HEK293 (cell line): ENCODE measurements around the gene GPR162.

ENCODE experiments used
- CTCF ChIA-PET: fragments of 350-600 bp; formaldehyde crosslinking; extraction: SDS; loops from one replicate; lab custom pipeline; 2021; ENCODE audit warnings: antibody characterized with exemption; lab: Yijun Ruan, JAX
- POLR2A ChIA-PET: fragments of 300-600 bp; formaldehyde crosslinking; extraction: SDS; loops from one replicate; lab custom pipeline; 2020; ENCODE audit warnings: antibody characterized with exemption, inconsistent platforms; lab: Yijun Ruan, JAX
- H3K27ac ChIP-seq: fragments of 200-500 bp; sonication (Bioruptor generic); 2 replicates; pipeline ENCODE4 v1.5.1; 2014; ENCODE audit warnings: low read depth, low read length, control low read depth, inconsistent platforms; ENCODE audit errors: extremely low read depth
- H3K36me3 ChIP-seq, 2 experiments: fragments of 200-500 bp in 1 of 2; sonication (Bioruptor generic) in 1 of 2; 1 replicate in 1 of 2; 2 replicates in 1 of 2; pipeline ENCODE4 v1.5.1; 2014 to 2017; ENCODE audit warnings: inconsistent platforms in 2 of 2, low read length in 2 of 2; ENCODE audit not compliant: control insufficient read depth in 2 of 2, insufficient read depth in 1 of 2
- H3K4me1 ChIP-seq: fragments of 200-500 bp; sonication (Bioruptor generic); 2 replicates; pipeline ENCODE4 v1.5.1; 2014; ENCODE audit warnings: mild to moderate bottlenecking, low read length, inconsistent platforms; ENCODE audit not compliant: control insufficient read depth, insufficient read depth
- H3K4me3 ChIP-seq: 2 replicates; pipeline ENCODE4 v1.5.1; 2011; ENCODE audit warnings: low read depth, mild to moderate bottlenecking, control low read depth, low read length, moderate library complexity
- H3K9me3 ChIP-seq: fragments of 200-500 bp; sonication (Bioruptor generic); 2 replicates; pipeline ENCODE4 v1.5.1; 2014; ENCODE audit warnings: low read depth, low read length, inconsistent platforms; ENCODE audit not compliant: control insufficient read depth, insufficient read depth
- GLIS2 ChIP-seq: fragments of 450-650 bp; formaldehyde crosslinking; IDR thresholded peaks from 2 replicates; pipeline ENCODE4 v1.5.1; 2016; ENCODE audit warnings: missing biosample characterization, missing genetic modification characterization
- HOXA7 ChIP-seq: sonication (generic); formaldehyde crosslinking; IDR thresholded peaks from 2 replicates; pipeline ENCODE4 v1.8.1; 2022; ENCODE audit warnings: missing genetic modification reagents, borderline replicate concordance
- SETDB1 ChIP-seq: IDR thresholded peaks from one replicate; pipeline ENCODE4 v1.6.1; 2017; ENCODE audit warnings: mild to moderate bottlenecking, low read length, moderate library complexity, mixed read lengths; ENCODE audit not compliant: insufficient read length
- SP2 ChIP-seq: fragments of 450-650 bp; formaldehyde crosslinking; IDR thresholded peaks from 2 replicates; pipeline ENCODE4 v1.5.1; 2016; ENCODE audit warnings: missing biosample characterization, missing genetic modification characterization
- TRIM28 ChIP-seq: IDR thresholded peaks from 2 replicates; pipeline ENCODE4 v1.6.1; 2011; ENCODE audit warnings: low read length, control low read depth, borderline replicate concordance
- WT1 ChIP-seq: fragments of 450-650 bp; formaldehyde crosslinking; IDR thresholded peaks from 2 replicates; pipeline ENCODE4 v1.5.1; 2016; ENCODE audit warnings: missing biosample characterization, missing genetic modification characterization
- ZFP41 ChIP-seq: fragments of 450-650 bp; formaldehyde crosslinking; IDR thresholded peaks from 2 replicates; pipeline ENCODE4 v1.5.1; 2016; ENCODE audit warnings: missing biosample characterization, missing genetic modification characterization, borderline replicate concordance
- ZNF133 ChIP-seq: fragments of 450-650 bp; formaldehyde crosslinking; IDR thresholded peaks from 2 replicates; pipeline ENCODE4 v1.5.1; 2016; ENCODE audit warnings: missing biosample characterization, missing genetic modification characterization
- ZNF157 ChIP-seq: fragments of 450-650 bp; formaldehyde crosslinking; IDR thresholded peaks from 2 replicates; pipeline ENCODE4 v1.5.1; 2016; ENCODE audit warnings: missing biosample characterization, missing genetic modification characterization
- ZNF16 ChIP-seq: fragments of 450-650 bp; formaldehyde crosslinking; IDR thresholded peaks from 2 replicates; pipeline ENCODE4 v1.5.1; 2016; ENCODE audit warnings: low read depth, missing biosample characterization, missing genetic modification characterization
- ZNF202 ChIP-seq: fragments of 450-650 bp; formaldehyde crosslinking; IDR thresholded peaks from 2 replicates; pipeline ENCODE4 v1.5.1; 2016; ENCODE audit warnings: missing biosample characterization, missing genetic modification characterization, borderline replicate concordance
- ZNF214 ChIP-seq: fragments of 450-650 bp; formaldehyde crosslinking; IDR thresholded peaks from 2 replicates; pipeline ENCODE4 v1.5.1; 2017; ENCODE audit warnings: missing biosample characterization, mild to moderate bottlenecking, missing genetic modification characterization, borderline replicate concordance
- ZNF350 ChIP-seq: fragments of 450-650 bp; formaldehyde crosslinking; IDR thresholded peaks from 2 replicates; pipeline ENCODE4 v1.5.0; 2017; ENCODE audit warnings: missing biosample characterization, mild to moderate bottlenecking, missing genetic modification characterization
- ZNF362 ChIP-seq: fragments of 450-650 bp; formaldehyde crosslinking; IDR thresholded peaks from 2 replicates; pipeline ENCODE4 v1.5.1; 2016; ENCODE audit warnings: missing biosample characterization, missing genetic modification characterization
- ZNF48 ChIP-seq: fragments of 450-650 bp; formaldehyde crosslinking; IDR thresholded peaks from 2 replicates; pipeline ENCODE4 v1.5.1; 2016; ENCODE audit warnings: missing biosample characterization, missing genetic modification characterization
- ZNF677 ChIP-seq: fragments of 450-650 bp; IDR thresholded peaks from 2 replicates; pipeline ENCODE4 v1.5.0; 2018; ENCODE audit warnings: missing biosample characterization, mild to moderate bottlenecking, missing genetic modification characterization, moderate library complexity
- ZNF707 ChIP-seq: fragments of 450-650 bp; formaldehyde crosslinking; IDR thresholded peaks from 2 replicates; pipeline ENCODE4 v1.5.1; 2016; ENCODE audit warnings: missing biosample characterization, missing genetic modification characterization
- ZNF830 ChIP-seq: fragments of 450-650 bp; IDR thresholded peaks from 2 replicates; pipeline ENCODE4 v1.5.0; 2018; ENCODE audit warnings: missing biosample characterization, missing genetic modification characterization, low read depth, mild to moderate bottlenecking, moderate library complexity
- TF ChIP-seq, protein P1 (sequence below): fragments of 450-650 bp; formaldehyde crosslinking; IDR thresholded peaks from 2 replicates; pipeline ENCODE4 v1.5.1; 2016; ENCODE audit warnings: missing biosample characterization, missing genetic modification characterization
- TF ChIP-seq, protein P2 (sequence below): fragments of 450-650 bp; formaldehyde crosslinking; IDR thresholded peaks from 2 replicates; pipeline ENCODE4 v1.5.1; 2016; ENCODE audit warnings: missing biosample characterization, missing genetic modification characterization

The GPR162 gene

DNA sequence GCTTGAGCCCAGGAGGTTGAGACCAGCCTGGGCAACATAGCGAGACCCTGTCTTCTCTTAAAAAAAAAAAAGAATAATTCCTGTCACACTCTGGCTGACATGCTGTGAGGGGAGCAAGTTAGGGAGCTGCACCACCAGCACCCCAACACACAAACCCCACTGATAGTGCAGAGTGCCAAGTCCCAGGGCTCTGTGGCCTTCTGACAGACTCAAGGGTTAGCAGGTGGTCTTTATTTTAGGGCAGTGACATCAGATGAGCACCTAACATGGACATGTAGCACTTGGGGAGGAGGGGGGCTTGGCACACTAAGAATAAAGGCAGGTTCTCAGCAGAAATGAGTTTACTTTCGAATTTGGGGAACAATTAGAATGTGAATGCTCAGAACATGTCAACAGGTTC is 37.2 kb downstream of the GPR162 start (continued):
- no peak for TF ChIP-seq ZNF830 (tag by site-specific recombination)
- TF ChIP-seq HOXA7 (CRISPR knock-in tag): no peak
- TF ChIP-seq ZFP41 (tag by site-specific recombination): no peak
- TF ChIP-seq ZNF16 (tag by site-specific recombination): no peak
- TF ChIP-seq SETDB1: no peak

DNA sequence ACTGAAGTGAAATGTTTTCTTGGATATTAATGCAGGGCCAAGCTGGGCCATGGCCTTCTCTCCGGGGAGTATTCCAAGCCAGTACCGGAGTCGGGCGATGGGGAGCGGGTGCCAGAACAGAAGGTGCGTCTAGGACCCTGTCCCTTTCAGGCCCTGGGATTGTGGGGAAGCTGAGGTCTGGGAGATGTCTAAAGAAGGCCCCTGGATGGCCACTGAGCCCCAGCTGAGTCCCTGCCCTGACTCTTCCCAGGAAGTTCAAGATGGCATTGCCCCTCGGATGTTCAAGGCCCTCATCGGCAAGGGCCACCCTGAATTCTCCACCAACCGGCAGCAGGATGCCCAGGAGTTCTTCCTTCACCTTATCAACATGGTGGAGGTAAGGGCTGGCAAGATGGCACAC is 38.5 kb downstream of the GPR162 start:
- Histone ChIP-seq H3K4me1 (no peaks in the 10 kb centered on the region), H3K9me3 (no peaks in the 10 kb centered on the region), H3K36me3 (peaks cover 23 to 97% of the 10 kb centered on the region in 2 experiments), H3K27ac (no peak overlapping the region), H3K4me3 (no peak overlapping the region)
- CTCF ChIA-PET: interaction anchor here (0.6 to 1.3 kb wide), 3 partner anchors 9 to 107 kb away, joined by 3 to 6 read pairs (median 4); partner anchors contain the start of genes MLF2 and SPSB2
- TF ChIP-seq ZNF362 (tag by site-specific recombination): no peak
- TF ChIP-seq, protein P1, sequence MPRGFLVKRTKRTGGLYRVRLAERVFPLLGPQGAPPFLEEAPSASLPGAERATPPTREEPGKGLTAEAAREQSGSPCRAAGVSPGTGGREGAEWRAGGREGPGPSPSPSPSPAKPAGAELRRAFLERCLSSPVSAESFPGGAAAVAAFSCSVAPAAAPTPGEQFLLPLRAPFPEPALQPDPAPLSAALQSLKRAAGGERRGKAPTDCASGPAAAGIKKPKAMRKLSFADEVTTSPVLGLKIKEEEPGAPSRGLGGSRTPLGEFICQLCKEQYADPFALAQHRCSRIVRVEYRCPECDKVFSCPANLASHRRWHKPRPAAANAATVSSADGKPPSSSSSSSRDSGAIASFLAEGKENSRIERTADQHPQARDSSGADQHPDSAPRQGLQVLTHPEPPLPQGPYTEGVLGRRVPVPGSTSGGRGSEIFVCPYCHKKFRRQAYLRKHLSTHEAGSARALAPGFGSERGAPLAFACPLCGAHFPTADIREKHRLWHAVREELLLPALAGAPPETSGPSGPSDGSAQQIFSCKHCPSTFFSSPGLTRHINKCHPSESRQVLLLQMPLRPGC: no peak
- POLR2A ChIA-PET: interaction anchor here (0.6 to 2.2 kb wide), 2 partner anchors 9 to 49 kb away, joined by 3 to 14 read pairs; partner anchors contain the start of genes CDCA3 and USP5

GRCh38 chr12:6860942-6861341 is 39.3 kb downstream of the GPR162 start:
- Histone ChIP-seq H3K4me3 (no peak overlapping the region), H3K4me1 (no peaks in the 10 kb centered on the region), H3K9me3 (no peaks in the 10 kb centered on the region)
- CTCF ChIA-PET: interaction anchor here (0.5 to 1.3 kb wide), 3 partner anchors 8 to 252 kb away, joined by 3 to 9 read pairs (median 6); partner anchors contain the start of gene SPSB2
- TF ChIP-seq WT1 (tag by site-specific recombination): no peak
- no peak for TF ChIP-seq ZNF133
- no peak for TF ChIP-seq ZNF677 (tag by site-specific recombination)
- no peak for TF ChIP-seq SP2
- TF ChIP-seq ZNF16 (tag by site-specific recombination): no peak
- TF ChIP-seq, all 188 proteins: peak for 0
- Histone ChIP-seq H3K27ac (no peak overlapping the region), H3K36me3 (peaks cover 23 to 97% of the 10 kb centered on the region in 2 experiments)
- POLR2A ChIA-PET: interaction anchor here (2.2 kb wide), 1 partner anchor 9 kb away, joined by 14 read pairs; the partner anchor contains the start of genes CDCA3 and USP5

- no peak overlapping the region for H3K27ac ChIP-seq
- CTCF ChIA-PET: interaction anchor here (0.5 to 1.3 kb wide), 3 partner anchors 8 to 210 kb away, joined by 4 to 9 read pairs (median 6); partner anchors contain the start of gene SPSB2
- H3K4me1 ChIP-seq: peaks cover under 1% of the 10 kb centered on the region; the same call in 1 of the 2 replicates
- TF ChIP-seq, protein P2, sequence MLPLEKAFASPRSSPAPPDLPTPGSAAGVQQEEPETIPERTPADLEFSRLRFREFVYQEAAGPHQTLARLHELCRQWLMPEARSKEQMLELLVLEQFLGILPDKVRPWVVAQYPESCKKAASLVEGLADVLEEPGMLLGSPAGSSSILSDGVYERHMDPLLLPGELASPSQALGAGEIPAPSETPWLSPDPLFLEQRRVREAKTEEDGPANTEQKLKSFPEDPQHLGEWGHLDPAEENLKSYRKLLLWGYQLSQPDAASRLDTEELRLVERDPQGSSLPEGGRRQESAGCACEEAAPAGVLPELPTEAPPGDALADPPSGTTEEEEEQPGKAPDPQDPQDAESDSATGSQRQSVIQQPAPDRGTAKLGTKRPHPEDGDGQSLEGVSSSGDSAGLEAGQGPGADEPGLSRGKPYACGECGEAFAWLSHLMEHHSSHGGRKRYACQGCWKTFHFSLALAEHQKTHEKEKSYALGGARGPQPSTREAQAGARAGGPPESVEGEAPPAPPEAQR (tag by site-specific recombination): no peak
- no peak for TF ChIP-seq ZNF157 (tag by site-specific recombination)
- TF ChIP-seq ZNF202: no peak
- no peak for TF ChIP-seq ZNF707
- TF ChIP-seq ZNF48 (tag by site-specific recombination): no peak
- TF ChIP-seq ZNF350 (tag by site-specific recombination): no peak
- TF ChIP-seq ZNF677 (tag by site-specific recombination): no peak
- no peak for TF ChIP-seq TRIM28
- TF ChIP-seq GLIS2 (tag by site-specific recombination): no peak
- TF ChIP-seq ZNF214: no peak
- POLR2A ChIA-PET: interaction anchor here (2.2 kb wide), 1 partner anchor 10 kb away, joined by 14 read pairs; the partner anchor contains the start of genes CDCA3 and USP5
- H3K4me3 ChIP-seq: no peak overlapping the region
- H3K9me3 ChIP-seq: no peaks in the 10 kb centered on the region
- peaks cover 22 to 96% of the 10 kb centered on the region in 2 experiments for H3K36me3 ChIP-seq
Measured at GRCh38 chr12:6861391-6861790, 39.8 kb downstream of the GPR162 start.
